CD4-positive, alpha-beta T cell (primary cell): ENCODE data around the gene WDR41. TPM values are rescaled to one million over a fixed set of nuclear protein-coding genes. Genes with fewer than 3 reads are reported as not detected.
"Not testable (repeated sequence)": the region's sequence is repeated elsewhere in the genome, so short reads cannot be mapped to it uniquely, and the experiment has no call there.

Experiments
- ATAC-seq: fragments of 200-7000 bp; cut with Tn5 transposase; one replicate; pipeline ENCODE4 v1.10.0; 2022; ENCODE audit warnings: mild to moderate bottlenecking; ENCODE audit not compliant: poor library complexity
- CTCF ChIA-PET: fragments of 350-600 bp; sonication (Branson Sonifier 250); formaldehyde crosslinking; loops from one replicate; lab custom pipeline; 2021; ENCODE audit warnings: antibody characterized with exemption, inconsistent platforms; lab: Charles Lee
- POLR2A ChIA-PET: fragments of 350-600 bp; sonication (Branson Sonifier 250); formaldehyde crosslinking; loops from one replicate; lab custom pipeline; 2021; ENCODE audit warnings: antibody characterized with exemption, inconsistent platforms; lab: Charles Lee
- DNase-seq, 14 experiments: peaks; one replicate each; pipeline ENCODE4 v3.0.0-alpha.2; 2013 to 2020; ENCODE audit warnings: mixed read lengths in 2 of 14
- H3K27ac ChIP-seq, 2 donors: one replicate each; pipeline versions ENCODE4 v1.5.1 to v1.7.0; 2013; ENCODE audit warnings: low read length in 2 of 2, low read depth in 1 of 2, mild to moderate bottlenecking in 1 of 2
- H3K27me3 ChIP-seq, 2 experiments: 1 replicate in 1 of 2; 2 replicates in 1 of 2; pipeline versions ENCODE4 v1.6.1 to v1.7.0; 2013; ENCODE audit warnings: low read length in 2 of 2, control low read depth in 1 of 2, mild to moderate bottlenecking in 1 of 2, moderate library complexity in 1 of 2; ENCODE audit not compliant: insufficient read depth in 2 of 2, control insufficient read depth in 1 of 2
- H3K36me3 ChIP-seq: one replicate; pipeline ENCODE4 v1.6.1; 2013; ENCODE audit warnings: low read length, control low read depth; ENCODE audit not compliant: insufficient read depth
- H3K4me1 ChIP-seq: one replicate; pipeline ENCODE4 v1.6.1; 2013; ENCODE audit warnings: low read length, control low read depth; ENCODE audit not compliant: insufficient read depth
- H3K4me3 ChIP-seq: one replicate; pipeline ENCODE4 v1.5.1; 2013; ENCODE audit warnings: mild to moderate bottlenecking, low read length, moderate library complexity
- H3K9me3 ChIP-seq, 2 experiments: 1 replicate in 1 of 2; 2 replicates in 1 of 2; pipeline versions ENCODE4 v1.6.1 to v1.7.0; 2013; ENCODE audit warnings: low read length in 2 of 2, mild to moderate bottlenecking in 2 of 2, control low read depth in 1 of 2, moderate library complexity in 1 of 2; ENCODE audit not compliant: control insufficient read depth in 1 of 2, insufficient read depth in 1 of 2
- H3K27ac Mint-ChIP-seq: one replicate; pipeline ENCODE4 v1.8.0; 2020; ENCODE audit warnings: mixed read lengths
- H3K27me3 Mint-ChIP-seq: one replicate; pipeline ENCODE4 v1.8.0; 2021; ENCODE audit warnings: mixed read lengths
- H3K36me3 Mint-ChIP-seq: one replicate; pipeline ENCODE4 v1.8.0; 2021; ENCODE audit warnings: low read depth, mixed read lengths
- H3K4me1 Mint-ChIP-seq: one replicate; pipeline ENCODE4 v1.8.0; 2021; ENCODE audit warnings: low read depth, mixed read lengths
- H3K4me3 Mint-ChIP-seq: one replicate; pipeline ENCODE4 v1.8.0; 2020; ENCODE audit warnings: mild to moderate bottlenecking, mixed read lengths
- H3K9me3 Mint-ChIP-seq: one replicate; pipeline ENCODE4 v1.8.0; 2020; ENCODE audit warnings: mixed read lengths
- intact Hi-C, 2 experiments: fragments of 100-400 bp; cut with DNase I in 1 of 2; cut with micrococcal nuclease in 1 of 2; formaldehyde crosslinking; loops; one replicate each; pipeline versions ENCODE4 v1.15.1 to v1.9.0; 2023 to 2025; cut with DNase I, micrococcal nuclease
- total RNA-seq, 174 experiments: library from RNA in 2 of 174; stranded (reverse) in 2 of 174; gene quantifications; one replicate each; pipeline ENCODE4 v1.2.3 and lab custom pipeline; 2021 to 2026
- TF ChIP-seq, protein P1 (sequence below): fragments of 200-600 bp; IDR thresholded peaks from one replicate; pipeline ENCODE4 v1.8.0; 2022; ENCODE audit warnings: antibody characterized with exemption, mild to moderate bottlenecking

The WDR41 gene
- total RNA-seq, 2 experiments from 2014 or later: 4.2 to 4.4 TPM

DNA sequence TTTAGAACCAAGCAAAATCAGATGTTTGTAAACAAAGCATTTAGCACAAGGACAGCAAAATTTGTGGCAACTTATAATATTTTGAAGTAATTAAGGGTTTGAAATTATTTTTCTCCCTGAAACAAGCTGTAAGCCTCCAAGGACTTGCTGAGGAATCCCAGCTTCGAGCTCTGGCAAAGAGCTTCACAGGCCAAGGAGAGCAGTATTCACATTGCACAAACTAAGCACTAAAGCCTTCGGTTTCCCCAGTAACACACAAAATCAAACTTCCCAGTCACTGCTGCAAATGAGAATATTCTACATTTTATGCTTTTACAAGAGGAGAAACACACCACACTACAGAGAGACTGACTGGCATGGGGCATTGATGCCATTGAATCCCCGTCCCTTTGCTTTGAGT, 101.9 kb downstream of the WDR41 start:
- H3K4me1 ChIP-seq: no peaks in the 10 kb centered on the region
- peaks cover 0 to 3% of the 10 kb centered on the region in 2 experiments for H3K27me3 ChIP-seq
- Mint-ChIP-seq H3K9me3 (no peaks in the 10 kb centered on the region), H3K36me3 (no peaks in the 10 kb centered on the region), H3K4me3 (no peak overlapping the region), H3K27ac (no peak overlapping the region), H3K27me3 (no peaks in the 10 kb centered on the region), H3K4me1 (no peaks in the 10 kb centered on the region)
- no peak overlapping the region for H3K27ac ChIP-seq
- intact Hi-C loops: no loop called here
- H3K36me3 ChIP-seq: no peaks in the 10 kb centered on the region
- no peaks in the 10 kb centered on the region for H3K9me3 ChIP-seq
- ChIA-PET POLR2A (no interaction called here), CTCF (no interaction called here)
- H3K4me3 ChIP-seq: no peak overlapping the region
- TF ChIP-seq, protein P1, sequence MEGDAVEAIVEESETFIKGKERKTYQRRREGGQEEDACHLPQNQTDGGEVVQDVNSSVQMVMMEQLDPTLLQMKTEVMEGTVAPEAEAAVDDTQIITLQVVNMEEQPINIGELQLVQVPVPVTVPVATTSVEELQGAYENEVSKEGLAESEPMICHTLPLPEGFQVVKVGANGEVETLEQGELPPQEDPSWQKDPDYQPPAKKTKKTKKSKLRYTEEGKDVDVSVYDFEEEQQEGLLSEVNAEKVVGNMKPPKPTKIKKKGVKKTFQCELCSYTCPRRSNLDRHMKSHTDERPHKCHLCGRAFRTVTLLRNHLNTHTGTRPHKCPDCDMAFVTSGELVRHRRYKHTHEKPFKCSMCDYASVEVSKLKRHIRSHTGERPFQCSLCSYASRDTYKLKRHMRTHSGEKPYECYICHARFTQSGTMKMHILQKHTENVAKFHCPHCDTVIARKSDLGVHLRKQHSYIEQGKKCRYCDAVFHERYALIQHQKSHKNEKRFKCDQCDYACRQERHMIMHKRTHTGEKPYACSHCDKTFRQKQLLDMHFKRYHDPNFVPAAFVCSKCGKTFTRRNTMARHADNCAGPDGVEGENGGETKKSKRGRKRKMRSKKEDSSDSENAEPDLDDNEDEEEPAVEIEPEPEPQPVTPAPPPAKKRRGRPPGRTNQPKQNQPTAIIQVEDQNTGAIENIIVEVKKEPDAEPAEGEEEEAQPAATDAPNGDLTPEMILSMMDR: no peak
- no peak for DNase-seq
- no peak for ATAC-seq

DNA sequence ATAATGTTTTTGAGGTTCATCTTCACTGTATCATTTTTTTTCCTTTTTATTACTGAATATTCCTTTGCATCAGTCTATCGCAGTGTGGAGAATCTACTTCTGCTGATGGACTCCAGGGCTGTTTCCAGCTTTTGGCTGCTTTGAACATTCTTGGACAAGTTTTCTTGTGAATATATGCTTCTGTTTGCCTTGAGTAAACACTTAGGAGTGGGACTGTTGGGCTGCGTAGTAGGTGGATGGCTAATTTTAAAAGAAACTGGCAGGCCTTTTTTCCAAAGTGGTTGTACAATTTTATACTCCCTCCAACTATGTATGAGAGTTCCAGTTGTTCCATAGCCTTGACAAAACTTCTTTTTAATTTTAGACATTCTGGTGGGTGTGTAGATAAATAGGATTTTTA, 102.4 kb downstream of the WDR41 start:
- H3K4me1 ChIP-seq: no peaks in the 10 kb centered on the region
- ChIA-PET CTCF (no interaction called here), POLR2A (no interaction called here)
- peaks cover 0 to 3% of the 10 kb centered on the region in 2 experiments for H3K27me3 ChIP-seq
- no peaks in the 10 kb centered on the region for H3K36me3 ChIP-seq
- H3K36me3 Mint-ChIP-seq: no peaks in the 10 kb centered on the region
- H3K27me3 Mint-ChIP-seq: no peaks in the 10 kb centered on the region
- H3K4me1 Mint-ChIP-seq: no peaks in the 10 kb centered on the region
- TF ChIP-seq, protein P1: no peak
- ATAC-seq (no peak), DNase-seq (no peak)
- H3K27ac Mint-ChIP-seq: no peak overlapping the region
- H3K4me3 Mint-ChIP-seq: no peak overlapping the region
- H3K9me3 Mint-ChIP-seq: no peaks in the 10 kb centered on the region
- intact Hi-C loops: loop anchor here in 1 of 2 experiments (5.0 kb wide), 1 partner anchor 42 kb away; no protein-coding TSS in a partner anchor
- H3K27ac ChIP-seq: no peak overlapping the region
- no peak overlapping the region for H3K4me3 ChIP-seq
- H3K9me3 ChIP-seq: no peaks in the 10 kb centered on the region

DNA sequence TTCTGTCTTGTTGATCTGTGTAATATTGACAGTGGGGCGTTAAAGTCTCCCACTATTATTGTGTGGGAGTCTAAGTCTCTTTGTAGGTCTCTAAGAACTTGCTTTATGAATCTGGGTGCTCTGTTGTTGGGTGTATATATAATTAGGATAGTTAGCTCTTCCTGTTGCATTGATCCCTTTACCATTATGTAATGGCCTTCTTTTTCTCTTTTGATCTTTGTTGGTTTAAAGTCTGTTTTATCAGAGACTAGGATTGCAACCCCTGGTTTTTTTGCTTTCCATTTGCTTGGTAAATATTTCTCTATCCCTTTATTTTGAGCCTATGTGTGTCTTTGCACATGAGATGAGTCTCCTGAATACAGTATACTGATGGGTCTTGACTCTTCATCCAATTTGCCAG, 105.8 kb downstream of the WDR41 start:
- H3K4me3 Mint-ChIP-seq, H3K9me3 Mint-ChIP-seq, H3K27ac Mint-ChIP-seq, H3K27me3 ChIP-seq, H3K9me3 ChIP-seq, H3K36me3 ChIP-seq, H3K27ac ChIP-seq, H3K4me1 Mint-ChIP-seq, DNase-seq, H3K27me3 Mint-ChIP-seq, H3K4me3 ChIP-seq, H3K4me1 ChIP-seq, ATAC-seq, H3K36me3 Mint-ChIP-seq, POLR2A ChIA-PET, CTCF ChIA-PET: not testable (repeated sequence)
- intact Hi-C loops: loop anchor here in 1 of 2 experiments (5.0 kb wide), 1 partner anchor 39 kb away; no protein-coding TSS in a partner anchor

DNA sequence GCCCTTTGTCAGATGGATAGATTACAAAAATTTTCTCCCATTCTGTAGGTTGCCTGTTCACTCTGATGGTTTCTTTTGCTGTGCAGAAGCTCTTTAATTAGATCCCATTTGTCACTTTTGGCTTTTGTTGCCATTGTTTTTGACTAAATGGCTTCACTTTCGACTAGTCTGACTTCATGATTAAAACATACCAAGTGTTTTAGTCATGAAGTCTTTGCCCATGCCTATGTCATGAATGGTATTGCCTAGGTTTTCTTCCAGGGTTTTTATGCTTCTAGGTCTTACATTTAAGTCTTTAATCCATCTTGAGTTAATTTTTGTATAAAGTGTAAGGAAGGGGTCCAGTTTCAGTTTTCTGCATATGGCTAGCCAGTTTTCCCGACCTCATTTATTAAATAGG, 108.8 kb downstream of the WDR41 start:
- intact Hi-C loops, H3K27ac ChIP-seq, H3K4me3 Mint-ChIP-seq, H3K36me3 ChIP-seq, H3K36me3 Mint-ChIP-seq, H3K27me3 Mint-ChIP-seq, ATAC-seq, H3K9me3 Mint-ChIP-seq, CTCF ChIA-PET, DNase-seq, H3K4me3 ChIP-seq, H3K4me1 ChIP-seq, H3K27me3 ChIP-seq, H3K9me3 ChIP-seq, H3K27ac Mint-ChIP-seq, POLR2A ChIA-PET: not testable (repeated sequence)
- H3K4me1 Mint-ChIP-seq: peaks cover 26% of the 10 kb centered on the region

Other genes with a start within 250 kb of the WDR41 start
- not detected for gene OTP, start 146.4 kb upstream of the WDR41 start, total RNA-seq